ENCODE measurements around the gene BMP2. TPM values are rescaled to one million over a fixed set of nuclear protein-coding genes. Genes with fewer than 3 reads are reported as not detected.

Gene BMP2
- total RNA-seq, 1 experiment from 2014 or later: not detected

GRCh38 chr20:6806275-6806674 is 38.8 kb downstream of the BMP2 start:
- 0 out of 2 replicates have a peak, but pooled peaks cover 3% of the 10 kb centered on the region for H3K9me3 ChIP-seq (ENCODE audit: low read length)
- no peak for DNase-seq
- H3K27me3 ChIP-seq (ENCODE audit: low read length): no peaks in the 10 kb centered on the region
- H3K4me3 ChIP-seq (ENCODE audit: low read length): no peak overlapping the region
- H3K9ac ChIP-seq (ENCODE audit: low read length): no peak overlapping the region
- no peaks in the 10 kb centered on the region for H3K4me1 ChIP-seq (ENCODE audit: low read length)
- H3K36me3 ChIP-seq (ENCODE audit: insufficient read depth, low read length): no peaks in the 10 kb centered on the region
- no peaks in the 10 kb centered on the region for H3K9me2 ChIP-seq (replicated peaks; ENCODE audit: insufficient read depth, low read length)
- no peak overlapping the region for H3K4me2 ChIP-seq (ENCODE audit: low read depth, low read length, poor library complexity, severe bottlenecking)
- no peak overlapping the region for H3K27ac ChIP-seq (ENCODE audit: low read length)
- no peaks in the 10 kb centered on the region for H4K20me1 ChIP-seq (ENCODE audit: insufficient read depth, low read depth, low read length)
- no peaks in the 10 kb centered on the region for H3K79me2 ChIP-seq (ENCODE audit: low read length)
- no peak overlapping the region for H2AFZ ChIP-seq (ENCODE audit: low read length)

- no peak overlapping the region for H3K4me2 ChIP-seq (ENCODE audit: low read depth, low read length, poor library complexity, severe bottlenecking)
- H3K79me2 ChIP-seq (ENCODE audit: low read length): no peaks in the 10 kb centered on the region
- DNase-seq: no peak
- no peaks in the 10 kb centered on the region for H3K36me3 ChIP-seq (ENCODE audit: insufficient read depth, low read length)
- no peaks in the 10 kb centered on the region for H3K9me3 ChIP-seq (ENCODE audit: low read length)
- no peak overlapping the region for H3K9ac ChIP-seq (ENCODE audit: low read length)
- no peak overlapping the region for H3K27ac ChIP-seq (ENCODE audit: low read length)
- H3K4me1 ChIP-seq (ENCODE audit: low read length): no peaks in the 10 kb centered on the region
- no peak overlapping the region for H3K4me3 ChIP-seq (ENCODE audit: low read length)
- no peaks in the 10 kb centered on the region for H4K20me1 ChIP-seq (ENCODE audit: insufficient read depth, low read depth, low read length)
- H2AFZ ChIP-seq (ENCODE audit: low read length): no peak overlapping the region
- no peaks in the 10 kb centered on the region for H3K9me2 ChIP-seq (replicated peaks; ENCODE audit: insufficient read depth, low read length)
- no peaks in the 10 kb centered on the region for H3K27me3 ChIP-seq (ENCODE audit: low read length)
These were observed 44.0 kb downstream of the BMP2 start for GRCh38 chr20:6811262-6812035.

- H3K4me3 ChIP-seq (ENCODE audit: low read length): no peak overlapping the region
- H3K36me3 ChIP-seq (ENCODE audit: insufficient read depth, low read length): no peaks in the 10 kb centered on the region
- H3K4me2 ChIP-seq (ENCODE audit: low read depth, low read length, poor library complexity, severe bottlenecking): no peak overlapping the region
- H3K9ac ChIP-seq (ENCODE audit: low read length): no peak overlapping the region
- H3K4me1 ChIP-seq (ENCODE audit: low read length): no peaks in the 10 kb centered on the region
- no peaks in the 10 kb centered on the region for H3K27me3 ChIP-seq (ENCODE audit: low read length)
- H3K79me2 ChIP-seq (ENCODE audit: low read length): no peaks in the 10 kb centered on the region
- no peaks in the 10 kb centered on the region for H3K9me2 ChIP-seq (replicated peaks; ENCODE audit: insufficient read depth, low read length)
- H4K20me1 ChIP-seq (ENCODE audit: insufficient read depth, low read depth, low read length): no peaks in the 10 kb centered on the region
- H3K27ac ChIP-seq (ENCODE audit: low read length): no peak overlapping the region
- no peak overlapping the region for H2AFZ ChIP-seq (ENCODE audit: low read length)
- no peaks in the 10 kb centered on the region for H3K9me3 ChIP-seq (ENCODE audit: low read length)
- no peak for DNase-seq
These were observed 45.0 kb downstream of the BMP2 start for GRCh38 chr20:6812530-6812929.

GRCh38 chr20:6814945-6815344 is 47.5 kb downstream of the BMP2 start:
- H3K9me3 ChIP-seq (ENCODE audit: low read length): no peaks in the 10 kb centered on the region
- no peaks in the 10 kb centered on the region for H3K27me3 ChIP-seq (ENCODE audit: low read length)
- no peaks in the 10 kb centered on the region for H3K79me2 ChIP-seq (ENCODE audit: low read length)
- H3K4me1 ChIP-seq (ENCODE audit: low read length): no peaks in the 10 kb centered on the region
- H3K4me3 ChIP-seq (ENCODE audit: low read length): no peak overlapping the region
- no peak overlapping the region for H2AFZ ChIP-seq (ENCODE audit: low read length)
- no peak overlapping the region for H3K27ac ChIP-seq (ENCODE audit: low read length)
- H3K9me2 ChIP-seq (replicated peaks; ENCODE audit: insufficient read depth, low read length): no peaks in the 10 kb centered on the region
- no peaks in the 10 kb centered on the region for H4K20me1 ChIP-seq (ENCODE audit: insufficient read depth, low read depth, low read length)
- H3K36me3 ChIP-seq (ENCODE audit: insufficient read depth, low read length): no peaks in the 10 kb centered on the region
- DNase-seq: no peak
- no peak overlapping the region for H3K9ac ChIP-seq (ENCODE audit: low read length)
- no peak overlapping the region for H3K4me2 ChIP-seq (ENCODE audit: low read depth, low read length, poor library complexity, severe bottlenecking)

- no peaks in the 10 kb centered on the region for H3K79me2 ChIP-seq (ENCODE audit: low read length)
- H3K4me1 ChIP-seq (ENCODE audit: low read length): no peaks in the 10 kb centered on the region
- H3K27me3 ChIP-seq (ENCODE audit: low read length): no peaks in the 10 kb centered on the region
- no peak for DNase-seq
- H3K4me3 ChIP-seq (ENCODE audit: low read length): no peak overlapping the region
- no peaks in the 10 kb centered on the region for H3K9me3 ChIP-seq (ENCODE audit: low read length)
- H2AFZ ChIP-seq (ENCODE audit: low read length): no peak overlapping the region
- H4K20me1 ChIP-seq (ENCODE audit: insufficient read depth, low read depth, low read length): no peaks in the 10 kb centered on the region
- H3K36me3 ChIP-seq (ENCODE audit: insufficient read depth, low read length): no peaks in the 10 kb centered on the region
- no peaks in the 10 kb centered on the region for H3K9me2 ChIP-seq (replicated peaks; ENCODE audit: insufficient read depth, low read length)
- H3K9ac ChIP-seq (ENCODE audit: low read length): no peak overlapping the region
- no peak overlapping the region for H3K4me2 ChIP-seq (ENCODE audit: low read depth, low read length, poor library complexity, severe bottlenecking)
- no peak overlapping the region for H3K27ac ChIP-seq (ENCODE audit: low read length)
These were observed 50.7 kb downstream of the BMP2 start for GRCh38 chr20:6818033-6818808.

DNA sequence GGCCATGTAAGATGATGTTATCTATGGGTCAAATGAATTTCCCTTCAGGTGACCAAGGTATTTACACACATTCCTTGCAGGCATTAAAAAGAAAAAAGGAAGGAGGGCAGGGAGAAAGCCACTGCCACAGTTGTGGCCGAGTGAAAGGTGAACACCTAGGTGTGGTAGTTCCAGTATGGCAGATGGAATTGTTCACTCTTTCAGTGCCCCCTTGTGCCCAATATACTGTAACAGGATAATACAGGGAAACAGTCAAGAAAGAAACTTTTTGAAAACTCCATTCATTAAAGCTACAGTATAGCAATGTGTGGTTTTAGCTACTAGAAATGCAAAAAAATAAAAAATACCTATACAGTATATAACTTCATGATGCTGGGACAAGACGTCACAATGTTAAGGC is 52.1 kb downstream of the BMP2 start:
- no peaks in the 10 kb centered on the region for H3K36me3 ChIP-seq (ENCODE audit: insufficient read depth, low read length)
- no peaks in the 10 kb centered on the region for H3K9me2 ChIP-seq (replicated peaks; ENCODE audit: insufficient read depth, low read length)
- no peaks in the 10 kb centered on the region for H4K20me1 ChIP-seq (ENCODE audit: insufficient read depth, low read depth, low read length)
- no peaks in the 10 kb centered on the region for H3K9me3 ChIP-seq (ENCODE audit: low read length)
- no peak for DNase-seq
- no peaks in the 10 kb centered on the region for H3K79me2 ChIP-seq (ENCODE audit: low read length)
- no peak overlapping the region for H3K4me3 ChIP-seq (ENCODE audit: low read length)
- H3K27me3 ChIP-seq (ENCODE audit: low read length): no peaks in the 10 kb centered on the region
- no peak overlapping the region for H3K27ac ChIP-seq (ENCODE audit: low read length)
- no peak overlapping the region for H2AFZ ChIP-seq (ENCODE audit: low read length)
- H3K9ac ChIP-seq (ENCODE audit: low read length): no peak overlapping the region
- H3K4me1 ChIP-seq (ENCODE audit: low read length): no peaks in the 10 kb centered on the region
- no peak overlapping the region for H3K4me2 ChIP-seq (ENCODE audit: low read depth, low read length, poor library complexity, severe bottlenecking)

GRCh38 chr20:6824401-6824800 is 56.9 kb downstream of the BMP2 start:
- no peaks in the 10 kb centered on the region for H3K9me2 ChIP-seq (replicated peaks; ENCODE audit: insufficient read depth, low read length)
- no peaks in the 10 kb centered on the region for H3K9me3 ChIP-seq (ENCODE audit: low read length)
- no peak for DNase-seq
- no peak overlapping the region for H3K4me3 ChIP-seq (ENCODE audit: low read length)
- no peaks in the 10 kb centered on the region for H3K36me3 ChIP-seq (ENCODE audit: insufficient read depth, low read length)
- H2AFZ ChIP-seq (ENCODE audit: low read length): no peak overlapping the region
- no peak overlapping the region for H3K9ac ChIP-seq (ENCODE audit: low read length)
- no peaks in the 10 kb centered on the region for H3K27me3 ChIP-seq (ENCODE audit: low read length)
- no peaks in the 10 kb centered on the region for H4K20me1 ChIP-seq (ENCODE audit: insufficient read depth, low read depth, low read length)
- H3K27ac ChIP-seq (ENCODE audit: low read length): no peak overlapping the region
- H3K4me1 ChIP-seq (ENCODE audit: low read length): no peaks in the 10 kb centered on the region
- H3K4me2 ChIP-seq (ENCODE audit: low read depth, low read length, poor library complexity, severe bottlenecking): no peak overlapping the region
- no peaks in the 10 kb centered on the region for H3K79me2 ChIP-seq (ENCODE audit: low read length)

DNA sequence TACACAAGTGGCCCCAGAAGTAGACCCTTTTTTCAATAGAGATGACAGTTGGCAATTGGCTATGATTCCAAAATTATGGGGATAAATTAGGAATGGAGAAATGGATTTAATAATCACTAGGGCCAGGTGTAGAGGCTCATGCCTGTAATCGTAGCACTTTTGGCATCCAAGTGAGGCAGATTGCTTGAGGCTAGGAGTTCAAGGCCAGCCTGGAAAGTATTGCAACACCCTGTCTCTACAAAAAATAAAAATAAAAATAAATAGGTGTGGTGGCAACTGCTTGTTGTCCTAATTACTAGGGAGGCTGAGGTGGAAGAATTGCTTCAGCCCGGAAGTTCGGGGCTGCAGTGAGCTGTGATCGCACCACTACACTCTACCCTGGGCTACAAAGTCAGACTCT is 60.0 kb downstream of the BMP2 start:
- Histone ChIP-seq H3K4me3 (ENCODE audit: low read length) (no peak overlapping the region), H3K27ac (ENCODE audit: low read length) (no peak overlapping the region), H3K4me1 (ENCODE audit: low read length) (no peaks in the 10 kb centered on the region), H4K20me1 (ENCODE audit: insufficient read depth, low read depth, low read length) (no peaks in the 10 kb centered on the region), H3K9me3 (ENCODE audit: low read length) (no peaks in the 10 kb centered on the region), H3K27me3 (ENCODE audit: low read length) (peaks cover 3% of the 10 kb centered on the region; the same call in 1 of the 2 replicates), H3K36me3 (ENCODE audit: insufficient read depth, low read length) (no peaks in the 10 kb centered on the region), H3K79me2 (ENCODE audit: low read length) (no peaks in the 10 kb centered on the region), H3K4me2 (ENCODE audit: low read depth, low read length, poor library complexity, severe bottlenecking) (no peak overlapping the region), H3K9me2 (replicated peaks; ENCODE audit: insufficient read depth, low read length) (no peaks in the 10 kb centered on the region), H3K9ac (ENCODE audit: low read length) (no peak overlapping the region), H2AFZ (ENCODE audit: low read length) (no peak overlapping the region)
- no peak for DNase-seq

All from Karpas-422 (cell line).